ENCODE results near the gene POSTN. TPM values are rescaled to one million over a fixed set of nuclear protein-coding genes. Genes with fewer than 3 reads are reported as not detected.

Gene POSTN
- total RNA-seq, 1 experiment from 2014 or later: 0.33 TPM

DNA sequence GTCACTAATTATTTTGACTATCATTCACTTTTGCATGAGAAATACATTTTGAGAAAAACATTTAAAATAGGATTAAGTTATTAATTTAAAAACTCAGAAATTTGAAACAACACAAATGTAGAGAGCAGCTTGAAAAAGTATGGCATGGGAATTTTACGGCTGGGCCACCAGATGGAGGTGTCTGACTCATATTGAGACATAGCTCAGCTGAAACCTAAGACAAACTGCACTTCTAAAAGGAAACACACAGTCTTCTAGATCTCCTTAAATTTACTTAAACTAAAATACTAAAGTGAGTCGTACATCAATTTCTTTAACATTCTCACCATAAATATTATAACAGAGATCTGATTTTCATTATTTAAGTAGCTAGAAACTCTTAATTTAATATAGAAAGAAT lies 41.9 kb upstream of the POSTN start:
- no peak overlapping the region for H3K4me2 ChIP-seq (ENCODE audit: insufficient read depth, insufficient read length, low read length)
- no peak overlapping the region for H4K91ac ChIP-seq (ENCODE audit: insufficient read length, low read depth, low read length)
- no peak overlapping the region for H3K56ac ChIP-seq (ENCODE audit: insufficient read length, low read depth, low read length)
- no peak overlapping the region for H3K27ac ChIP-seq (ENCODE audit: insufficient read length, low read depth, low read length)
- no peaks in the 10 kb centered on the region for H3K79me1 ChIP-seq (ENCODE audit: insufficient read depth, low read depth, low read length, poor library complexity, severe bottlenecking)
- H3K4ac ChIP-seq (ENCODE audit: low read depth, low read length): no peak overlapping the region
- no peak overlapping the region for H3K9ac ChIP-seq (ENCODE audit: extremely low read depth, insufficient read length, low read length)
- peaks cover 2% of the 10 kb centered on the region; the same call in 1 of the 2 replicates for H3K4me1 ChIP-seq (ENCODE audit: insufficient read depth, low read length)
- no peak overlapping the region for H2BK12ac ChIP-seq (ENCODE audit: insufficient read length, low read depth, low read length)
- Mint-ChIP-seq H3K27ac (no peak overlapping the region), H3K4me3 (no peak overlapping the region), H3K4me1 (peaks cover 7 to 9% of the 10 kb centered on the region in 2 experiments), H3K9me3 (no peaks in the 10 kb centered on the region), H3K36me3 (ENCODE audit: insufficient read depth in 1 of 3, low read depth in 3 of 3) (peaks cover 4 to 7% (median 4%) of the 10 kb centered on the region in 3 experiments; a peak in 5 of 7 replicates), H3K27me3 (ENCODE audit: low read depth) (no peaks in the 10 kb centered on the region)
- no peak overlapping the region for H3T11ph ChIP-seq (ENCODE audit: low read length)
- no peak overlapping the region for H2BK15ac ChIP-seq (ENCODE audit: low read depth, low read length)
- no peaks in the 10 kb centered on the region for H3K79me2 ChIP-seq (ENCODE audit: insufficient read depth, low read length)
- H3K23me2 ChIP-seq (ENCODE audit: insufficient read length, low read depth, low read length, poor library complexity, severe bottlenecking): no peaks in the 10 kb centered on the region
- TF ChIP-seq, protein P1, sequence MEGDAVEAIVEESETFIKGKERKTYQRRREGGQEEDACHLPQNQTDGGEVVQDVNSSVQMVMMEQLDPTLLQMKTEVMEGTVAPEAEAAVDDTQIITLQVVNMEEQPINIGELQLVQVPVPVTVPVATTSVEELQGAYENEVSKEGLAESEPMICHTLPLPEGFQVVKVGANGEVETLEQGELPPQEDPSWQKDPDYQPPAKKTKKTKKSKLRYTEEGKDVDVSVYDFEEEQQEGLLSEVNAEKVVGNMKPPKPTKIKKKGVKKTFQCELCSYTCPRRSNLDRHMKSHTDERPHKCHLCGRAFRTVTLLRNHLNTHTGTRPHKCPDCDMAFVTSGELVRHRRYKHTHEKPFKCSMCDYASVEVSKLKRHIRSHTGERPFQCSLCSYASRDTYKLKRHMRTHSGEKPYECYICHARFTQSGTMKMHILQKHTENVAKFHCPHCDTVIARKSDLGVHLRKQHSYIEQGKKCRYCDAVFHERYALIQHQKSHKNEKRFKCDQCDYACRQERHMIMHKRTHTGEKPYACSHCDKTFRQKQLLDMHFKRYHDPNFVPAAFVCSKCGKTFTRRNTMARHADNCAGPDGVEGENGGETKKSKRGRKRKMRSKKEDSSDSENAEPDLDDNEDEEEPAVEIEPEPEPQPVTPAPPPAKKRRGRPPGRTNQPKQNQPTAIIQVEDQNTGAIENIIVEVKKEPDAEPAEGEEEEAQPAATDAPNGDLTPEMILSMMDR (conservative IDR thresholded peaks at IDR 0.05): peak; percentile 70
- H3K27me3 ChIP-seq (ENCODE audit: insufficient read depth, low read length): no peaks in the 10 kb centered on the region
- no peak overlapping the region for H2AFZ ChIP-seq (ENCODE audit: low read length)
- H2BK20ac ChIP-seq (ENCODE audit: low read depth, low read length, poor library complexity, severe bottlenecking): no peak overlapping the region
- H2AK5ac ChIP-seq (ENCODE audit: insufficient read length, low read length): no peak overlapping the region
- no peak overlapping the region for H3K23ac ChIP-seq (ENCODE audit: insufficient read length, low read depth, low read length)
- no peak overlapping the region for H2BK5ac ChIP-seq (ENCODE audit: insufficient read length, low read length)
- H4K8ac ChIP-seq (replicated peaks; ENCODE audit: insufficient read length, low read depth, low read length): no peak overlapping the region
- no peaks in the 10 kb centered on the region for H3K9me3 ChIP-seq (ENCODE audit: control insufficient read depth, low read depth, low read length)
- DNase-seq: no peak
- 100% methylated on average over 1 of the region's 2 CpGs for WGBS (ENCODE audit: extremely low coverage, insufficient read length, low lambda C conversion rate)
- H4K20me1 ChIP-seq (ENCODE audit: control insufficient read depth, insufficient read depth, insufficient read length): no peaks in the 10 kb centered on the region
- no peak overlapping the region for H2BK120ac ChIP-seq (ENCODE audit: low read depth, low read length, poor library complexity, severe bottlenecking)
- no peak overlapping the region for H4K5ac ChIP-seq (ENCODE audit: insufficient read length, low read depth, low read length)
- no peak overlapping the region for H3K18ac ChIP-seq (ENCODE audit: insufficient read length, low read depth, low read length)
- no peak overlapping the region for H3K14ac ChIP-seq (ENCODE audit: insufficient read depth, low read length)

Data from H9 (cell line).